Immature natural killer cell (primary cell): ENCODE data around the gene MICAL2. TPM values are rescaled to one million over a fixed set of nuclear protein-coding genes. Genes with fewer than 3 reads are reported as not detected.

Experiments used
- DNase-seq, 3 donors: peaks; one replicate each; pipeline ENCODE4 v3.0.0; 2022; ENCODE audit warnings: mixed read lengths in 1 of 3
- H3K27ac Mint-ChIP-seq, 6 donors: one replicate each; pipeline ENCODE4 v1.8.0; 2020; ENCODE audit warnings: mixed read lengths in 6 of 6, mild to moderate bottlenecking in 5 of 6, inconsistent platforms in 4 of 6, moderate library complexity in 3 of 6
- H3K27me3 Mint-ChIP-seq, 3 donors: one replicate each; pipeline ENCODE4 v1.8.0; 2020 to 2021; ENCODE audit warnings: low read depth in 3 of 3, mild to moderate bottlenecking in 3 of 3, mixed read lengths in 3 of 3, moderate library complexity in 3 of 3, inconsistent platforms in 1 of 3
- H3K36me3 Mint-ChIP-seq, 3 donors: one replicate each; pipeline ENCODE4 v1.8.0; 2020; ENCODE audit warnings: mixed read lengths in 3 of 3, inconsistent platforms in 2 of 3, mild to moderate bottlenecking in 2 of 3
- H3K4me1 Mint-ChIP-seq, 2 donors: one replicate each; pipeline ENCODE4 v1.8.0; 2020; ENCODE audit warnings: inconsistent platforms in 2 of 2, mild to moderate bottlenecking in 2 of 2, mixed read lengths in 2 of 2, moderate library complexity in 1 of 2
- H3K4me3 Mint-ChIP-seq, 5 donors: one replicate each; pipeline ENCODE4 v1.8.0; 2020; ENCODE audit warnings: mild to moderate bottlenecking in 5 of 5, mixed read lengths in 5 of 5, inconsistent platforms in 3 of 5, moderate library complexity in 3 of 5
- H3K9me3 Mint-ChIP-seq, 6 donors: one replicate each; pipeline ENCODE4 v1.8.0; 2020; ENCODE audit warnings: mild to moderate bottlenecking in 6 of 6, mixed read lengths in 6 of 6, inconsistent platforms in 4 of 6, moderate library complexity in 3 of 6
- polyA plus RNA-seq, 3 donors: library from polyadenylated mRNA; unstranded; fragments of 300-500 nt; fragmentation: Illumina TruSeq; gene quantifications; one replicate each; pipeline ENCODE4 v1.2.3, GENCODE V29; 2021

Gene MICAL2
- polyA plus RNA-seq, 3 donors from 2014 or later = 7.0 to 35.0 (median 10.1) TPM

GRCh38 chr11:12120031-12121008 is 9.9 kb downstream of the MICAL2 start:
- Mint-ChIP-seq H3K27ac (peak overlapping the region in 2 of 6 donors; percentile 81 to 83), H3K4me1 (peaks cover 23 to 46% of the 10 kb centered on the region in 2 donors), H3K9me3 (no peaks in the 10 kb centered on the region), H3K4me3 (no peak overlapping the region), H3K27me3 (peaks cover 0 to 4% (median 3%) of the 10 kb centered on the region in 3 donors), H3K36me3 (peaks cover 0 to 14% (median 5%) of the 10 kb centered on the region in 3 donors)
- DNase-seq = no peak

- H3K27ac Mint-ChIP-seq = no peak overlapping the region
- H3K9me3 Mint-ChIP-seq = no peaks in the 10 kb centered on the region
- DNase-seq = no peak
- H3K4me1 Mint-ChIP-seq = peaks cover 26 to 50% of the 10 kb centered on the region in 2 donors
- H3K4me3 Mint-ChIP-seq = no peak overlapping the region
- H3K27me3 Mint-ChIP-seq = peaks cover 0 to 4% (median 3%) of the 10 kb centered on the region in 3 donors
- H3K36me3 Mint-ChIP-seq = peaks cover 0 to 14% (median 5%) of the 10 kb centered on the region in 3 donors
Observed at GRCh38 chr11:12121011-12121410, 10.6 kb downstream of the MICAL2 start.

- Mint-ChIP-seq H3K9me3 (no peaks in the 10 kb centered on the region), H3K4me1 (peaks cover 31 to 56% of the 10 kb centered on the region in 2 donors), H3K27me3 (peaks cover 0 to 3% (median 1%) of the 10 kb centered on the region in 3 donors), H3K36me3 (peaks cover 0 to 10% (median 5%) of the 10 kb centered on the region in 3 donors), H3K4me3 (no peak overlapping the region), H3K27ac (no peak overlapping the region)
- DNase-seq = no peak
Observed at GRCh38 chr11:12121517-12121916, 11.1 kb downstream of the MICAL2 start.

GRCh38 chr11:12122083-12122482 is 11.7 kb downstream of the MICAL2 start:
- Mint-ChIP-seq H3K36me3 (peaks cover 0 to 10% (median 5%) of the 10 kb centered on the region in 3 donors), H3K4me3 (no peak overlapping the region), H3K9me3 (no peaks in the 10 kb centered on the region), H3K27ac (peak overlapping the region in 1 of 6 donors; percentile 14), H3K4me1 (peaks cover 36 to 61% of the 10 kb centered on the region in 2 donors), H3K27me3 (peaks cover 0 to 5% (median 1%) of the 10 kb centered on the region in 3 donors)
- DNase-seq = no peak

GRCh38 chr11:12123273-12123672 is 12.9 kb downstream of the MICAL2 start:
- Mint-ChIP-seq H3K27me3 (peaks cover 0 to 5% (median 1%) of the 10 kb centered on the region in 3 donors), H3K9me3 (no peaks in the 10 kb centered on the region), H3K36me3 (peaks cover 0 to 6% (median 5%) of the 10 kb centered on the region in 3 donors), H3K4me1 (peaks cover 48 to 72% of the 10 kb centered on the region in 2 donors), H3K4me3 (no peak overlapping the region), H3K27ac (no peak overlapping the region)
- no peak for DNase-seq

GRCh38 chr11:12123799-12124198 is 13.4 kb downstream of the MICAL2 start:
- Mint-ChIP-seq H3K4me3 (no peak overlapping the region), H3K36me3 (peaks cover 0 to 5% (median 4%) of the 10 kb centered on the region in 3 donors)

GRCh38 chr11:12124306-12124705 is 13.9 kb downstream of the MICAL2 start:
- peak overlapping the region in 5 of 6 donors; percentile 8 to 79 (median 37) for H3K27ac Mint-ChIP-seq
- peaks cover 0 to 1% (median 0%) of the 10 kb centered on the region in 3 donors for H3K36me3 Mint-ChIP-seq
- no peaks in the 10 kb centered on the region for H3K9me3 Mint-ChIP-seq
- no peak for DNase-seq
- H3K4me3 Mint-ChIP-seq = peak overlapping the region in 2 of 5 donors; percentile 14 to 61
- H3K27me3 Mint-ChIP-seq = peaks cover 0 to 5% (median 1%) of the 10 kb centered on the region in 3 donors
- peaks cover 52 to 72% of the 10 kb centered on the region in 2 donors for H3K4me1 Mint-ChIP-seq

More at GRCh38 chr11:12123799-12124198, 13.4 kb downstream of the MICAL2 start:
- H3K27me3 Mint-ChIP-seq = peaks cover 0 to 5% (median 1%) of the 10 kb centered on the region in 3 donors
- DNase-seq = no peak
- H3K27ac Mint-ChIP-seq = no peak overlapping the region
- H3K9me3 Mint-ChIP-seq = no peaks in the 10 kb centered on the region
- peaks cover 50 to 72% of the 10 kb centered on the region in 2 donors for H3K4me1 Mint-ChIP-seq

GRCh38 chr11:12125609-12126149 is 15.3 kb downstream of the MICAL2 start:
- Mint-ChIP-seq H3K36me3 (no peaks in the 10 kb centered on the region), H3K27me3 (peaks cover 0 to 2% (median 0%) of the 10 kb centered on the region in 3 donors), H3K4me3 (no peak overlapping the region), H3K27ac (no peak overlapping the region), H3K9me3 (no peaks in the 10 kb centered on the region), H3K4me1 (peaks cover 50 to 65% of the 10 kb centered on the region in 2 donors)
- DNase-seq = no peak

- H3K4me3 Mint-ChIP-seq = no peak overlapping the region
- H3K36me3 Mint-ChIP-seq = peaks cover 0 to 3% (median 0%) of the 10 kb centered on the region in 3 donors
- peaks cover 0 to 2% (median 0%) of the 10 kb centered on the region in 3 donors for H3K27me3 Mint-ChIP-seq
- no peak for DNase-seq
- peak overlapping the region in 2 of 6 donors; percentile 3 to 54 for H3K27ac Mint-ChIP-seq
- H3K9me3 Mint-ChIP-seq = no peaks in the 10 kb centered on the region
- peaks cover 45 to 59% of the 10 kb centered on the region in 2 donors for H3K4me1 Mint-ChIP-seq
Observed at GRCh38 chr11:12126344-12127019, 16.1 kb downstream of the MICAL2 start.

- Mint-ChIP-seq H3K36me3 (peaks cover 0 to 4% (median 0%) of the 10 kb centered on the region in 3 donors), H3K4me1 (peaks cover 45 to 57% of the 10 kb centered on the region in 2 donors), H3K27me3 (peaks cover 0 to 2% (median 0%) of the 10 kb centered on the region in 3 donors), H3K4me3 (no peak overlapping the region), H3K9me3 (no peaks in the 10 kb centered on the region), H3K27ac (peak overlapping the region in 3 of 6 donors; percentile 21 to 59 (median 54))
- no peak for DNase-seq
Observed at GRCh38 chr11:12127206-12127898, 17.0 kb downstream of the MICAL2 start.

- H3K9me3 Mint-ChIP-seq = no peaks in the 10 kb centered on the region
- H3K4me1 Mint-ChIP-seq = peaks cover 46 to 57% of the 10 kb centered on the region in 2 donors
- H3K4me3 Mint-ChIP-seq = no peak overlapping the region
- H3K27me3 Mint-ChIP-seq = peaks cover 0 to 2% (median 0%) of the 10 kb centered on the region in 3 donors
- peaks cover 0 to 7% (median 0%) of the 10 kb centered on the region in 3 donors for H3K36me3 Mint-ChIP-seq
- DNase-seq = no peak
- peak overlapping the region in 1 of 6 donors; percentile 7 for H3K27ac Mint-ChIP-seq
Observed at GRCh38 chr11:12128301-12128751, 17.9 kb downstream of the MICAL2 start.

- H3K36me3 Mint-ChIP-seq = peaks cover 0 to 7% (median 0%) of the 10 kb centered on the region in 3 donors
- peaks cover 0 to 2% (median 0%) of the 10 kb centered on the region in 3 donors for H3K27me3 Mint-ChIP-seq
- peak overlapping the region in 1 of 6 donors; percentile 17 for H3K27ac Mint-ChIP-seq
- H3K9me3 Mint-ChIP-seq = no peaks in the 10 kb centered on the region
- peaks cover 50 to 59% of the 10 kb centered on the region in 2 donors for H3K4me1 Mint-ChIP-seq
- H3K4me3 Mint-ChIP-seq = no peak overlapping the region
- DNase-seq = no peak
Observed at GRCh38 chr11:12129227-12129626, 18.8 kb downstream of the MICAL2 start.
